Measurements from ENCODE around the gene EHD1. TPM values are rescaled to one million over a fixed set of nuclear protein-coding genes. Genes with fewer than 3 reads are reported as not detected.
A peak's percentile ranks its signal among the peaks of the same experiment; 100 is the strongest.

Gene EHD1
- total and polyA plus RNA-seq, 2 experiments from 2014 or later = 55.2 to 90.2 TPM

- peaks cover 21% of the 10 kb centered on the region; the same call in 1 of the 2 replicates for H3F3A ChIP-seq (ENCODE audit: insufficient read depth)
- no peak overlapping the region for H3K4me2 ChIP-seq (ENCODE audit: unreplicated experiment)
- no peak overlapping the region for H3K27ac ChIP-seq
- in situ Hi-C loops (cut with MboI) = no loop called here
- TF ChIP-seq EZH2phosphoT487 (IDR thresholded peaks at IDR 0.05; ENCODE audit: insufficient read depth, low read depth) (no peak), EZH2 (IDR thresholded peaks at IDR 0.05; ENCODE audit: insufficient read depth, poor library complexity, severe bottlenecking) (no peak)
- no peak overlapping the region for H3K9ac ChIP-seq
- no peaks in the 10 kb centered on the region for H4K20me1 ChIP-seq (ENCODE audit: insufficient read depth)
- H2AFZ ChIP-seq = no peak overlapping the region
- no peak overlapping the region for H3K4me3 ChIP-seq
- peaks cover 22% of the 10 kb centered on the region for H3K36me3 ChIP-seq (ENCODE audit: low read depth)
- peaks cover 35% of the 10 kb centered on the region for H3K4me1 ChIP-seq (ENCODE audit: insufficient read depth)
- H3K9me2 ChIP-seq (ENCODE audit: insufficient read depth) = no peaks in the 10 kb centered on the region
- no peaks in the 10 kb centered on the region for H3K9me3 ChIP-seq (ENCODE audit: low read depth)
- 98 to 99% methylated on average over 6 of the region's 6 CpGs for WGBS, 2 experiments (ENCODE audit: low coverage in 1 of 2, low lambda C conversion rate in 2 of 2, missing lambda C conversion rate in 2 of 2)
- peaks cover 82% of the 10 kb centered on the region for H3K79me2 ChIP-seq (ENCODE audit: insufficient read depth)
- no peaks in the 10 kb centered on the region for H3K27me3 ChIP-seq (replicated peaks; ENCODE audit: insufficient read depth)
- DNase-seq = no peak
These were observed 20.9 kb downstream of the EHD1 start for GRCh38 chr11:64857485-64857884.

DNA sequence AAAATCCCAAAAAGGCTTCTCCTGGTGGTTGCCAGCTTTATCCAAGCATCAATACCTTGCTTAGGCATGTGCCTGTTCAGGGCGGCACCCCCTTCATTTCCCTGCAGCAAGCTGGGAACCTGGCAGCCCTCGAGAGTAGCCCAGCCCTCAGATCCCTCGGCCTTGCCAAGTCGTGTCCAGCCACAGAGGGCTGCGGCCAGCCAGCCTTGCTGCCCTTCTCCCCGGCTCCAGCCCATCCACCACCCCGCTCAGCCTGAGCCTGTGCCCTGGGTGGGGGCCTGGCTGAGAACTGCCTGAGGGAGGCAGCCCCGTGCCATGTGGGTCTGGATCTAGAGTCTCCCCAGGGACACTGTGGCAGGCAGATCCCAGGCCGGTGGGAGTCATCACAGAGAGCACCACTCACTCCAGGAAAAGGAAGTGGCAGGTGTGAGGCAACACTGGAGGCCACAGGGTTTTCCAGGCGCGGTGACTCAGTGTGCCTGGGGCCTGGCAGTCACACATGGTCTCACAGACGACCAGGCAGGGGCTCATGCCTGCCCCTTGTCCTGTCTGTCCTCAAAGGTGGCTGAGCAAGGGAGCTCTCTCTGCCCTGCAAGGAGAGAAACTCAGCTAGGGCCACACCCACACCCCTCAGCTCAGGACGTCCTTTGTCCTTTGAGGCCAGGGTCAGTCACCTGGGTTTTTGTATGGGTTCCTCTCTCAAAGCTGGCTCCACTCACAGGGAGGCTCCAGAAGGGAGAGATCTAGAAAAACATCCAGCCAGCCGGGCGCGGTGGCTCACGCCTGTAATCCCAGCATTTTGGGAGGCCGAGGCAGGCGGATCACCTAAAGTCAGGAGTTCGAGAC is 21.8 kb downstream of the EHD1 start:
- peak overlapping the region; percentile 83 for H3K27ac ChIP-seq
- H3K4me3 ChIP-seq = peak overlapping the region; percentile 8; the same call in 1 of the 2 replicates
- no peaks in the 10 kb centered on the region for H4K20me1 ChIP-seq (ENCODE audit: insufficient read depth)
- 34 to 35% methylated on average over 20 of the region's 20 CpGs for WGBS, 2 experiments (ENCODE audit: low coverage in 1 of 2, low lambda C conversion rate in 2 of 2, missing lambda C conversion rate in 2 of 2)
- no peaks in the 10 kb centered on the region for H3K9me3 ChIP-seq (ENCODE audit: low read depth)
- peaks cover 73% of the 10 kb centered on the region for H3K79me2 ChIP-seq (ENCODE audit: insufficient read depth)
- peak overlapping the region; percentile 43 for H3K4me2 ChIP-seq (ENCODE audit: unreplicated experiment)
- peaks cover 32% of the 10 kb centered on the region for H3K4me1 ChIP-seq (ENCODE audit: insufficient read depth)
- no peaks in the 10 kb centered on the region for H3K27me3 ChIP-seq (replicated peaks; ENCODE audit: insufficient read depth)
- no peaks in the 10 kb centered on the region for H3K9me2 ChIP-seq (ENCODE audit: insufficient read depth)
- H3K9ac ChIP-seq = peak overlapping the region; percentile 65
- peaks cover 22% of the 10 kb centered on the region for H3K36me3 ChIP-seq (ENCODE audit: low read depth)
- peak; percentile 98 for DNase-seq
- H2AFZ ChIP-seq = no peak overlapping the region
- no peak for TF ChIP-seq EZH2 (IDR thresholded peaks at IDR 0.05; ENCODE audit: insufficient read depth, poor library complexity, severe bottlenecking)
- TF ChIP-seq EZH2phosphoT487 (IDR thresholded peaks at IDR 0.05; ENCODE audit: insufficient read depth, low read depth) = no peak
- peaks cover 18% of the 10 kb centered on the region; the same call in 1 of the 2 replicates for H3F3A ChIP-seq (ENCODE audit: insufficient read depth)
- in situ Hi-C loops (cut with MboI) = no loop called here

- Histone ChIP-seq H3K9me3 (ENCODE audit: low read depth) (no peaks in the 10 kb centered on the region), H3K27me3 (replicated peaks; ENCODE audit: insufficient read depth) (no peaks in the 10 kb centered on the region), H3K4me2 (ENCODE audit: unreplicated experiment) (peak overlapping the region; percentile 55), H3K9me2 (ENCODE audit: insufficient read depth) (no peaks in the 10 kb centered on the region), H3K9ac (peak overlapping the region; percentile 65), H3K4me1 (ENCODE audit: insufficient read depth) (peaks cover 40% of the 10 kb centered on the region), H3K4me3 (peak overlapping the region; percentile 23), H3K27ac (peak overlapping the region; percentile 83), H3F3A (ENCODE audit: insufficient read depth) (peaks cover 14% of the 10 kb centered on the region; the same call in 1 of the 2 replicates), H2AFZ (no peak overlapping the region), H3K79me2 (ENCODE audit: insufficient read depth) (peaks cover 65% of the 10 kb centered on the region), H4K20me1 (ENCODE audit: insufficient read depth) (no peaks in the 10 kb centered on the region), H3K36me3 (ENCODE audit: low read depth) (peaks cover 22% of the 10 kb centered on the region)
- WGBS, 2 experiments (ENCODE audit: low coverage in 1 of 2, low lambda C conversion rate in 2 of 2, missing lambda C conversion rate in 2 of 2) = 71 to 77% methylated on average over 12 to 17 of the region's 22 CpGs
- no peak for TF ChIP-seq EZH2phosphoT487 (IDR thresholded peaks at IDR 0.05; ENCODE audit: insufficient read depth, low read depth)
- no peak for TF ChIP-seq EZH2 (IDR thresholded peaks at IDR 0.05; ENCODE audit: insufficient read depth, poor library complexity, severe bottlenecking)
- in situ Hi-C loops (cut with MboI) = no loop called here
- DNase-seq = peak; percentile 38
These were observed 22.7 kb downstream of the EHD1 start for GRCh38 chr11:64855596-64856304.

All from GM23248 (cell line).